ENCODE data around the gene NGFR. TPM values are rescaled to one million over a fixed set of nuclear protein-coding genes. Genes with fewer than 3 reads are reported as not detected.
"Not testable (repeated sequence)": the region's sequence is repeated elsewhere in the genome, so short reads cannot be mapped to it uniquely, and the experiment has no call there.

The NGFR gene
- total and polyA plus RNA-seq, 2 donors (not counting 1 experiment from before 2014, with no cell fraction given), result 0.14 to 0.17 TPM

- Histone ChIP-seq H3K27me3 (ENCODE audit: control insufficient read depth, insufficient read depth, low read length) (peaks cover 52% of the 10 kb centered on the region), H3K27ac (ENCODE audit: insufficient read depth, low read length) (no peak overlapping the region), H3K79me2 (ENCODE audit: control insufficient read depth, insufficient read depth, low read length) (no peaks in the 10 kb centered on the region), H2AFZ (ENCODE audit: low read length) (no peak overlapping the region), H4K20me1 (ENCODE audit: control insufficient read depth, extremely low read depth, insufficient read depth, low read length) (no peaks in the 10 kb centered on the region), H3K9ac (ENCODE audit: insufficient read depth, low read length) (no peak overlapping the region), H3K4me2 (ENCODE audit: extremely low read depth, insufficient read depth, low read length) (no peak overlapping the region), H3K4me3 (replicated peaks in 1 of 4; ENCODE audit: control extremely low read depth in 1 of 4, insufficient read depth in 1 of 4, low read depth in 3 of 4, low read length in 4 of 4) (no peak overlapping the region), H3K36me3 (ENCODE audit: control insufficient read depth, insufficient read depth, low read length) (no peaks in the 10 kb centered on the region), H3K9me3 (ENCODE audit: control insufficient read depth, insufficient read depth, low read depth, low read length) (no peaks in the 10 kb centered on the region), H3K4me1 (ENCODE audit: control insufficient read depth, extremely low read depth, insufficient read depth, low read length) (peaks cover under 1% of the 10 kb centered on the region)
- no peak for DNase-seq (ENCODE audit: low read depth in 2 of 2)
- TF ChIP-seq CTCF (conservative IDR thresholded peaks at IDR 0.05 in 1 of 2, IDR thresholded peaks at IDR 0.05 in 1 of 2; ENCODE audit: low read depth in 1 of 2, low read length in 2 of 2) (no peak), EZH2 (IDR thresholded peaks at IDR 0.05; ENCODE audit: low read length, missing control alignments) (no peak)
Measured at GRCh38 chr17:49502254-49502653, 7.2 kb downstream of the NGFR start.

- H3K4me2 ChIP-seq (ENCODE audit: extremely low read depth, insufficient read depth, low read length); H3K36me3 ChIP-seq (ENCODE audit: control insufficient read depth, insufficient read depth, low read length); H3K9ac ChIP-seq (ENCODE audit: insufficient read depth, low read length); H4K20me1 ChIP-seq (ENCODE audit: control insufficient read depth, extremely low read depth, insufficient read depth, low read length); DNase-seq (ENCODE audit: low read depth in 2 of 2); H3K9me3 ChIP-seq (ENCODE audit: control insufficient read depth, insufficient read depth, low read depth, low read length); H3K27ac ChIP-seq (ENCODE audit: insufficient read depth, low read length); H3K4me1 ChIP-seq (ENCODE audit: control insufficient read depth, extremely low read depth, insufficient read depth, low read length); H3K79me2 ChIP-seq (ENCODE audit: control insufficient read depth, insufficient read depth, low read length); H2AFZ ChIP-seq (ENCODE audit: low read length); H3K4me3 ChIP-seq (replicated peaks in 1 of 4; ENCODE audit: control extremely low read depth in 1 of 4, insufficient read depth in 1 of 4, low read depth in 3 of 4, low read length in 4 of 4): not testable (repeated sequence)
- H3K27me3 ChIP-seq (ENCODE audit: control insufficient read depth, insufficient read depth, low read length), result peaks cover 49% of the 10 kb centered on the region
Measured at GRCh38 chr17:49502680-49503079, 7.6 kb downstream of the NGFR start.

GRCh38 chr17:49504369-49504768 lies 9.3 kb downstream of the NGFR start:
- peaks cover 39% of the 10 kb centered on the region for H3K27me3 ChIP-seq (ENCODE audit: control insufficient read depth, insufficient read depth, low read length)
- H3K4me1 ChIP-seq (ENCODE audit: control insufficient read depth, extremely low read depth, insufficient read depth, low read length), result no peaks in the 10 kb centered on the region
- no peaks in the 10 kb centered on the region for H3K36me3 ChIP-seq (ENCODE audit: control insufficient read depth, insufficient read depth, low read length)
- no peaks in the 10 kb centered on the region for H4K20me1 ChIP-seq (ENCODE audit: control insufficient read depth, extremely low read depth, insufficient read depth, low read length)
- no peak overlapping the region for H3K4me3 ChIP-seq (replicated peaks in 1 of 4; ENCODE audit: control extremely low read depth in 1 of 4, insufficient read depth in 1 of 4, low read depth in 3 of 4, low read length in 4 of 4)
- H3K9me3 ChIP-seq (ENCODE audit: control insufficient read depth, insufficient read depth, low read depth, low read length), result no peaks in the 10 kb centered on the region
- no peak for DNase-seq (ENCODE audit: low read depth in 2 of 2)
- TF ChIP-seq CTCF (conservative IDR thresholded peaks at IDR 0.05 in 1 of 2, IDR thresholded peaks at IDR 0.05 in 1 of 2; ENCODE audit: low read depth in 1 of 2, low read length in 2 of 2) (no peak), EZH2 (IDR thresholded peaks at IDR 0.05; ENCODE audit: low read length, missing control alignments) (no peak)
- no peak overlapping the region for H3K27ac ChIP-seq (ENCODE audit: insufficient read depth, low read length)
- no peaks in the 10 kb centered on the region for H3K79me2 ChIP-seq (ENCODE audit: control insufficient read depth, insufficient read depth, low read length)
- H3K4me2 ChIP-seq (ENCODE audit: extremely low read depth, insufficient read depth, low read length), result no peak overlapping the region
- no peak overlapping the region for H2AFZ ChIP-seq (ENCODE audit: low read length)
- H3K9ac ChIP-seq (ENCODE audit: insufficient read depth, low read length), result no peak overlapping the region
